ENCODE measurements around the gene BEST1. TPM values are rescaled to one million over a fixed set of nuclear protein-coding genes. Genes with fewer than 3 reads are reported as not detected.

The BEST1 gene
- 1.1 TPM for total RNA-seq
- long read RNA-seq, partial matches to known transcripts: 2 of 3 reads
- long read RNA-seq, other reads (novel, unspliced or antisense): 1 of 3 reads

GRCh38 chr11:61950035-61950547 lies at the start of gene BEST1:
BEST1 (plus strand) TSS chr11:61950351; CDS start chr11:61951807, 1,456 bp downstream.
- intact Hi-C loops (cut with DNase I): loop anchor here (10.0 kb wide), 1 partner anchor 105 kb away; no protein-coding TSS in a partner anchor
- DNase-seq (ENCODE audit: low spot score): no peak

DNA sequence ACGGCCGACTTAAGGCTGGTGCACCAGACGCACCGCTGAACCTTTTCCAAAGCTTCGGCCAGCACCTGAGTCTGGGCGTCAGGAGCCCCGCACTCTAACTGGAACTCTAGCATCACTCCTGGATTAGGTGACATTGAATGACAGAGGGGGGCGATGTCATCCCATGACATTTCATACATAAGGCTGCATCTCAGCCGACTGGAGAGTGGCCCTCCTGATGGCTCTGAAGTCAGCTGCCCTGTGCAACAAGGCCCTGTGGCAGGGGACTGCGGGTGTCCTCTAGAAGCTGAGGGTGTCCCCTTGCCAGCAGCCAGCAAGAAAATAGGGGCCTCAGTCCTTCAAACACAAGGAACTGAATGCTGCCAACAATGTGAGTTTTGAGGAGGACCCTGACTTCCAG lies 48.8 kb upstream of the BEST1 start:
- intact Hi-C loops (cut with DNase I): no loop called here
- DNase-seq (ENCODE audit: low spot score): no peak

- intact Hi-C loops (cut with DNase I): no loop called here
These were observed 47.8 kb upstream of the BEST1 start for GRCh38 chr11:61902313-61902712.

DNA sequence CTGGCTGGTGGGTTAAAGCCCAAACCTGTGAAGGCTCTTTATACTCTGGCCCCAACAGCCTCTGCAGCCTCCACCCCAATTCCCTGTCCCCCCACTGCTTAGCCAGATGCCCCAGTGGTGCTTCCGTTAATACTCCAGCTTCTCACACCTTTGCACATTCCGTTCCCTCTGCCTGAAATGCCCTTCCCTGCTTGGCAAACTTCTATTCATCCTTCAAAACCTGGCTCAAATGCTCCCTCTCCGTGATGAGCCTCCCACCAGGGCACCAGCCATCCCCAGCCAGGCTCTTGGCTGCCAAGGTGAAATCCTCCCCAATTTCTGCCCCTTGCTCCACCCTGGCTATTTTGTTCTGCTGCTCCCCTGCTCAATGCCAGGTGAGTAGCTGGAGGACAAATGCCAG lies 46.3 kb upstream of the BEST1 start:
- no peak for DNase-seq (ENCODE audit: low spot score)

More at GRCh38 chr11:61902313-61902712, 47.8 kb upstream of the BEST1 start:
- no peak for DNase-seq (ENCODE audit: low spot score)

GRCh38 chr11:61904539-61905048 lies 45.6 kb upstream of the BEST1 start:
- DNase-seq (ENCODE audit: low spot score): no peak
- intact Hi-C loops (cut with DNase I): no loop called here

More for the DNA sequence above, 46.3 kb upstream of the BEST1 start:
- intact Hi-C loops (cut with DNase I): no loop called here

GRCh38 chr11:61905067-61905696 lies 45.0 kb upstream of the BEST1 start:
- intact Hi-C loops (cut with DNase I): no loop called here
- no peak for DNase-seq (ENCODE audit: low spot score)

DNA sequence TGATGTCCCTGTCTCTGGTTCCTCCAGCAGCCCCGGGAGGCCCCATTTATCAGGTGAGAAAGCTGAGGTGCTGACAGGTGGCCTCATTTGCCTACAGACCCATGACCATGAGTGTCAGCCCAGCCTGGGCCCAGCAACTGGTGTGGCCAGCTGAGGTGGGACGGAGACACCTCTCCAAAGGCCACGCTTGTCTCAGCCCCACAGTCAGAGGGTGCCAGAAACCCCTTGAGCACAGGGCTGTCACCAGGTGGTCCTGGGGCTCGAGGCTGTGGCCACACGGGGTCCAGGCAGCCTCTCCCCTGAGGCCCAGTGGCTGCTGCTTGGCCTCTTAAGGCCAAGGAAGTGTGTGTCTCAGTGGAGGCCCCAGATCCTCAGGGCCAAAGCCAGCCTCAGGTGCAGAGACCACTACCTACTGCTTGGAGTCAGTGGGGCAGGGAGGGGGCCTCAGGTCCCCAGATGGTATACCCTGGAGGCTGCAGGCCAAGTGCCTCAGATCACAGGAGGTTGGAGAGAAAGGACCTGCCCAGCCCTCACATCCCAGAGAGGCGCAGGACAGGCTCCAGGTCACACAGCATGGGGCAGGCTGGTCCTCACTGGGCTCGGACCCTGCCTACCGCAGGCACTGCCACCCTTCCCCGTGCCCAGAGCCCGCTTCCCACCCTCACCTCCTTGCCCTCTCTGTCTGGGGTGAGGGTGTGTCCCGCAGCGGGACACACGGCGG lies 44.2 kb upstream of the BEST1 start:
- intact Hi-C loops (cut with DNase I): no loop called here

GRCh38 chr11:61906522-61906909 lies 43.6 kb upstream of the BEST1 start:
- DNase-seq (ENCODE audit: low spot score): no peak
- intact Hi-C loops (cut with DNase I): no loop called here

More for the DNA sequence above, 44.2 kb upstream of the BEST1 start:
- no peak for DNase-seq (ENCODE audit: low spot score)

DNA sequence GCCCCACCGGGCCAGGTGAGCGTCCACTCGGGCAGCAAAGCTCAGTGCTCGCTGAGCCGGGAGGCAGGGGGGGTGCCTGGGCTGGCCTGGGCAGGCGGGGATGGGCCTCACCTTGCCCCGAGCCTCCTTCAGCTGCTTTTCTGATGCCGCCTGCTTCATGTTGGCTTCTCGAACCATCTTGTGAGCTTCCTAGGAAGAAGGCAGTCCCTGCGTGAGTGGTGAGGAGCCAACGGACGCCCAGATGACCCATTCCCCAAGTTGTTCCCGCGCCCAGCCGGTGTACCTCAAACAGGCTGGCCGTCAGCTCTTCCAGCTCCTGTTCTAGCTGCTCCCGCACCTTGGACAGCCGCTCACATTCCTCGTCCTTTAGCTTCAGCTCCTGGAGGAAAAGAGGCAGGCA lies 42.9 kb upstream of the BEST1 start:
- intact Hi-C loops (cut with DNase I): no loop called here
- no peak for DNase-seq (ENCODE audit: low spot score)

- intact Hi-C loops (cut with DNase I): no loop called here
- no peak for DNase-seq (ENCODE audit: low spot score)
These were observed 42.1 kb upstream of the BEST1 start for GRCh38 chr11:61907871-61908729.

DNA sequence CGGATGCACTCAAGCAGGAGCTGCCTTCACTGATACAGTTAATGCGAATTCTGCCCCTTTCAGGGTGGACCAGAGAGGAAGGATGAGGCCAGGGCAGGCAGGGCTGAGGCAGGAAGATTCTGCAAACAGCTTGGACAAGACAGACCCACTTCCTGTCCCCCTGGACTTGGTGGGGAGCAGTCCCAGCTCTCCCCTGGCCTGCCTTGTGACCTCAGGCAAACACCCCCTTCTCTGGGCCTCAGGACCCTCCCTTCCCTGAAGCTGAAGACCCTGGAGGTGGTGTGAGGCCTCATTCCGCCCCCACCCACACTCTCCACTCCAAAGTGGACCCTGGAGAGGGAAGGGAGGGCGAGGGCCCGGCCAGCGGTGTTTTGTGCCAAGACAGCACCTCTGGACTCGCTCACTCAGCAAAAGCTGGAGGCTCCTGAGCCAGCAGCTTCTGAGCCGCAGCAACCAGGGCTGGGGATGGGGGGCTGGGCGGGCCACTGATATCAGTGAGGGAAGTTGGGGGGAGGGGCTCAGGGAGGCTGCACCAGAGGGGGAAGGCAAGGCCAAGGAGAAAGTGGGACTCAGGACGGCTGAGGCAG lies 41.3 kb upstream of the BEST1 start:
- intact Hi-C loops (cut with DNase I): no loop called here

DNA sequence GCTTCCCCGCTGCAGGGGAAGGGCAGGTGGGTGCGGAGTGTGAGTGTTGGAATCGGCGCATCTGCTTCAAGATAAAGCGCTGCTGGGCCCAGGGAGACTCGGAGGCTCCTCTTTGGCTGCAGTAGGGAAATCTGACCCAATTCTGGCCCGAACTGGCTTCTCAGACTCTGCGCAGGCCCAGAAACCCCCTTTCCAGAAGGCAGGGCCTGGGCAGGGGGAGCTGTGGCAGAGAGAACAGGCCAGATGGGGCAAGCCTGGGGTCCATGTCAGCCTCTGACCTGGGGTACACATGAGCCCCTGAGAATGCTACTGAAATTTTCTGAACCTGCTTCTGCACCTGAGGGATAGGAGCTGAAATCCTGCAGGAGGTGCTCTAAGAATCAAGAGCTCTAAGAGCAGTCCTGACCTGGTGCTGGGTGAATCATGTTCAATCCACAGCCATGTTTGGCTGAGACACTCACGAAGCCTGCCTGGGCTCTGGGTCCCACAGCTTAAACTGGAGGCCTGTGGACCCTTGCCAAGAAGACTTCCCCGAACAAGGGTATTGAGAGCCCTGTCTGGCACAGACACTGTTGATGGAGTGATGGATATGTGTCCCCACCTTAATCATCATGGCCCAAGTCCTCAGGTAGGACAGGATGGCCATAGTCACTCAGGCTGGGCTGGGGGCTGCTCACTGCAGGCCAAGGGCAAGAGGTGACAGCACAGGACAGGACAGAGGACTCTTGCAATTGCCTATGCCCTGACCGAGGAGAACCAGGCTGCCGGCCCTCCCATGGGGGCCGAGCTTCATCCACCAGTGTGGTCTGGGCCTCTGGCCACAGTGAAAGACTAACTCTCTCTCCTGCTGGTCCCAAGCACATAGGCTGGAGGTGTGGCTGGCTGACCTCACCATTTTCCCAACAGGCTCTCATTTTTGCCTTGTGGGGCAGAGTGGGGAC lies 39.7 kb upstream of the BEST1 start:
- no peak for DNase-seq (ENCODE audit: low spot score)
- intact Hi-C loops (cut with DNase I): no loop called here

More for the DNA sequence above, 41.3 kb upstream of the BEST1 start:
- DNase-seq (ENCODE audit: low spot score): no peak

DNA sequence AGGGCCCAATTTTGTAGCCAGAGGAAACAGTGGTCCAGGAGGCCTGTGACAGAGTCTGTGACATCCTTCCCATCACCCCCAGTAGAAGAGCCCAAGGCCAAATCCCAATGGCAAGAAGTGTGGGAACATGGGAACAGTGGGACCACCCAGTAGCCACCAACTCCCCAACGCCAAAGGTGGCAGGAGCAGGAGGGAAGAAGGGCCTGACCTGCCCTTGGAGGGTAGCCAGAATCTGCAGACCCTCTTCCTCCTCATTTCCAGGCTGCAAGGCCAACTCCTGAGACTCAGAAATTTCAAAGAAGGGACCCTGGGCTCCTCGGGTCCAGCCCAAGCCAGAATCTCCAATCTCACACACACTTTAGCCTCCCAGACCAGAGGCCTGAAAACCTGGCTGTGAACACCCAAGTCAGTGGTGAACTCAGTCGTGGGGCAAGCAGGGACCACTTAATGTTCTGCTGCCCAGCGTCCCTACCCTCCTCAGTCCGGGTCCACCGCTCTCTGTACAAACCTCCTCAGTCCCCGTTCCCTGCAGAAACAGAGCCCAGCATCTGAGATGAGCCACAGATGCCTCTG lies 38.9 kb upstream of the BEST1 start:
- no peak for DNase-seq (ENCODE audit: low spot score)

DNA sequence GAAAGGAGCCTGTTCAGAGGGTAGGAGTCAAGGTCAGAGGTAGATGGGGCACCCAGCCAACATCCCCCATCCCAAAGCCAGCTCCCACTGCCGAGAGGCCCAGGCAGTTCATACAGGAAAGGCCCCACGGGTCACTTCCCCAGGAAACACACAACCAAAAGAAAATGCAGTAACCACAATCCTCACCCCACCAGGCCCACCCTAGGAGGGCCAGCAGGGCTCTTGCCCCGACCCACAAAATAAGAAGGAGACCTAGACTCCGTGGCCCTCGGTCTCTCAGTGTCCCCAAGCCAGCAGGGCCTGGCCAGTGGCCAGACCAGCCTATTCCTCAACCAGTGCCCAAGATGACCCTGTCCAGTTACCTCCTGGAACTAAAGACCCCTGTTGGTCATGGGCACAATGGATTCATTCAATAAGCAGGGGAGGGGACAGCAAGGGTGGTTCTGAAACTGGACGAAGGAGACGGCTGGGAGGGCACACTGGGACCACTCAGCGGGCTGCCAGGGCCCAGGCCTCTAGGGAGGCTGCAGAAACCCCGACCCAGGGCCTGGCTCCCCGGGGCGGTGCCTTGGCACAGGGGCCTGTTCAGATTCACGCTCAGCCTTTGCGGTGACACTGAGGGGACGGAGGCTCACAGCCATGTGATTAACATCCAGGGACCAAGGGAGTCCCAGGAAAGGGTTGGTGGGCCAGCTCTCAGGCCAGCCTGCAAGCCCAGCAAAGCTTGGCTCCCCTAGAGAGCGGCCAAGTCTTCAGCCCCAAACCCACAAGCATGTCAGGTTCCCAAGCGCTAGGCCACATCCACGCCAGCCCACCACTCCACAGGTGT lies 38.2 kb upstream of the BEST1 start:
- DNase-seq (ENCODE audit: low spot score): peak; percentile 71
- intact Hi-C loops (cut with DNase I): no loop called here

More for the DNA sequence above, 38.9 kb upstream of the BEST1 start:
- intact Hi-C loops (cut with DNase I): no loop called here

- intact Hi-C loops (cut with DNase I): no loop called here
- DNase-seq (ENCODE audit: low spot score): peak; percentile 90
These were observed 37.6 kb upstream of the BEST1 start for GRCh38 chr11:61912530-61912898.

DNA sequence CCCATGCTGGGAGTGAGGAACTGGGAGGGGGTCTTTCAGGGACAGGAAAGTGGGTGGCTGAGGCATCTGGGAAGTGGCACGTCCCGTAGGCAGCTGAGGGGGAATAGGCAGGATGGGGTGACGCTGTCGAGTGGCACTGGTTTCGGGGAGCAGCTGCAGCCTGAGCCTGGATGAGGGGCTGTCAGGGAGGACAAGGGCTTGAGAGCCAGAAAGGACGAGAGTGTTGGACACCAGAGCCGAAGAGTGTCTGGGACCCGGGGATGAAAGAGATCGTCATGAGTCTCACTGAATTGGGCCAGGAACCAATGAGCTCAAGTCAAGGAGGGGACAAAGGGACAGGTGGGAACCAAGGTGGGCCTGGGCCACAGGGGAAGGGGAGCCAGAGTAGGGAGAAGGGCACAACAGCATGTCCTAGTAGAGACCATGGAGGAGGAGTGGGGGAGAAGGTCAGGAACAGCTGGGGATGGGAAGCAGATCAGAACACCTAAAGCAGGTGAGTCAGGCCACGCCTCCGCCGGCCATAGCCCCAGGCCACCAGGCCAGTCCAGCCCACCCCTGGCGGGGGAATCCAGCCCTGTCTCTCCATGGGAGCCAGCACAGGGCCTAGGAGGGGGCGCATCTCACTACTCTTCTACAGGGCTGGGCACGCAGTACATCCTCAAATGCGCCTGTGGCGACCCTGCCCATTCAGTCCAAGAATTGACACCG lies 37.0 kb upstream of the BEST1 start:
- peak; percentile 67 for DNase-seq (ENCODE audit: low spot score)

More for the DNA sequence above, 37.0 kb upstream of the BEST1 start:
- intact Hi-C loops (cut with DNase I): no loop called here

Data from cardiac septum (tissue), 1 donor.